GM12891 (cell line): ENCODE data around the gene EIF2D.

Experiments
- DNase-seq: peaks from one replicate; pipeline ENCODE4 v3.0.0; 2011; ENCODE audit warnings: low spot score; ENCODE audit not compliant: insufficient read length
- FAIRE-seq: peaks from 2 replicates; lab custom pipeline; 2011; peaks lifted over from hg19 to GRCh38; lab: Jason Lieb, UNC
- PAX5 ChIP-seq: IDR thresholded peaks from 2 replicates; pipeline ENCODE4 v1.6.1; 2011; ENCODE audit warnings: low read length, moderate library complexity, mild to moderate bottlenecking; ENCODE audit not compliant: insufficient read depth, severe bottlenecking
- POLR2A ChIP-seq: IDR thresholded peaks from 2 replicates; pipeline ENCODE4 v1.6.1; 2011; ENCODE audit warnings: low read depth, low read length, control low read depth
- POLR2AphosphoS5 ChIP-seq: IDR thresholded peaks from 2 replicates; pipeline ENCODE4 v1.6.1; 2011; ENCODE audit warnings: low read depth, low read length, control low read depth
- POU2F2 ChIP-seq: IDR thresholded peaks from 2 replicates; pipeline ENCODE4 v1.6.1; 2011; ENCODE audit warnings: low read depth, mild to moderate bottlenecking, control low read depth, low read length, moderate library complexity
- SPI1 ChIP-seq: IDR thresholded peaks from 2 replicates; pipeline ENCODE4 v1.6.1; 2011; ENCODE audit warnings: low read depth, low read length, control low read depth
- TAF1 ChIP-seq: IDR thresholded peaks from 2 replicates; pipeline ENCODE4 v1.6.1; 2011; ENCODE audit warnings: low read depth, low read length, control low read depth

The EIF2D gene

GRCh38 chr1:206558794-206559671 is 53.2 kb downstream of the EIF2D start:
- FAIRE-seq (peak; percentile 48), DNase-seq (no peak)
- TF ChIP-seq POLR2A (no peak), POU2F2 (no peak), TAF1 (no peak), SPI1 (no peak), POLR2AphosphoS5 (no peak), PAX5 (no peak)

- FAIRE-seq (peak; percentile 35), DNase-seq (no peak)
- TF ChIP-seq POLR2A (no peak), POLR2AphosphoS5 (no peak), POU2F2 (no peak), SPI1 (peak; percentile 79), PAX5 (no peak)
Measured at GRCh38 chr1:206557636-206558473, 54.4 kb downstream of the EIF2D start.

- DNase-seq, result peak; percentile 60
- FAIRE-seq, result peak; percentile 90
- TF ChIP-seq POU2F2, result no peak
- peak; percentile 55 for TF ChIP-seq POLR2AphosphoS5
- peak; percentile 84 for TF ChIP-seq SPI1
- TF ChIP-seq POLR2A, result peak; percentile 36; the same call in 1 of the 2 replicates
- TF ChIP-seq TAF1, result peak; percentile 75
- TF ChIP-seq PAX5, result no peak
Measured at GRCh38 chr1:206556750-206557635, 55.3 kb downstream of the EIF2D start.

- FAIRE-seq (peak; percentile 82), DNase-seq (no peak)
- TF ChIP-seq POU2F2 (peak; percentile 45; the same call in 1 of the 2 replicates), POLR2A (no peak; the same call in 1 of the 2 replicates), TAF1 (no peak)
Measured at GRCh38 chr1:206556047-206556749, 56.1 kb downstream of the EIF2D start.

- TF ChIP-seq TAF1, result no peak
- no peak for TF ChIP-seq PAX5
- TF ChIP-seq POLR2AphosphoS5, result no peak; the same call in 1 of the 2 replicates
- TF ChIP-seq POU2F2, result no peak
- TF ChIP-seq POLR2A, result no peak
- TF ChIP-seq SPI1, result no peak
- FAIRE-seq (peak; percentile 47), DNase-seq (no peak)
Measured at GRCh38 chr1:206555473-206555935, 56.8 kb downstream of the EIF2D start.

- FAIRE-seq (peak; percentile 47), DNase-seq (no peak)
- TF ChIP-seq SPI1 (no peak), TAF1 (no peak), POLR2A (no peak), POLR2AphosphoS5 (no peak), PAX5 (no peak), POU2F2 (no peak)
Measured at GRCh38 chr1:206554701-206555472, 57.4 kb downstream of the EIF2D start.

GRCh38 chr1:206554211-206554610 is 58.1 kb downstream of the EIF2D start:
- FAIRE-seq, result no peak
- DNase-seq, result no peak
- no peak for TF ChIP-seq POLR2A
- no peak for TF ChIP-seq TAF1
- TF ChIP-seq SPI1, result no peak
- TF ChIP-seq POLR2AphosphoS5, result no peak
- TF ChIP-seq PAX5, result no peak
- TF ChIP-seq POU2F2, result no peak

- DNase-seq (no peak), FAIRE-seq (peak; percentile 9)
- TF ChIP-seq TAF1, result no peak
- no peak for TF ChIP-seq POLR2A
- TF ChIP-seq POU2F2, result no peak
- TF ChIP-seq PAX5, result no peak
- no peak for TF ChIP-seq SPI1
- TF ChIP-seq POLR2AphosphoS5, result no peak
Measured at GRCh38 chr1:206551986-206552326, 60.3 kb downstream of the EIF2D start.
